SH-SY5Y (cell line): Measurements from ENCODE around the gene ROBO1.

Experiments
- GATA2 ChIP-seq: IDR thresholded peaks from 2 replicates; pipeline ENCODE4 v1.6.1; 2011; ENCODE audit warnings: mild to moderate bottlenecking, low read depth, low read length
- GATA3 ChIP-seq: IDR thresholded peaks from 2 replicates; pipeline ENCODE4 v1.6.1; 2011; ENCODE audit warnings: low read depth, mild to moderate bottlenecking, low read length, moderate library complexity

- TF ChIP-seq GATA3 (no peak), GATA2 (no peak)
These were observed 1146.6 kb downstream of the ROBO1 start for GRCh38 chr3:78621061-78621716.
